ENCODE results near the gene PRRG2.

DNA sequence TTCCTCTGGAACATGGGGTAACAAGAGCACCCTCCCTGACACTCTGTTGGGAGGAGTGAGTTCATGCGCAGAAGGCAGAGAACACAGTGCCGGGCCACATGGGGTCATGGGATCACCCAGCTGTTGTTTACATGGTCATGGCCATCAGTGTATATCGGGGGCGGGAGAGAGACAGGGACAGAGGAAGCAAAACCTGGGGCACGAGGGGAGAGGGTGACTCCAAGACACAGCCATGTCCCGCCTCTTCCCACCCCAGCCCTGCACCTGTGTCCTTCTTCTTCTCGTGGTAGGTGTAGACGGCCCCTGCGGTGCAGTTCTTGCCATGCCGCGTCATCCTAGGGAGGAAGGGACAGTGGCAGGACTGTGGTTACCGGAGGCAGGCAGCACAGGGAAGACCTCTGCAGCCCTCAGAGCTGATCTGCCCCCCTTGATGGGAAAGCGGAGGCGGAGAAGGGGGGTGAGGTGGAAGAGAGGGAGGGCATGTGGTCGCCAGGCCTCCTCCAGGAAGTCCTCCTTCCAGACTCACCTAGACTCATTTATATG lies 20.7 kb upstream of the PRRG2 start:
- TF ChIP-seq, protein P1, sequence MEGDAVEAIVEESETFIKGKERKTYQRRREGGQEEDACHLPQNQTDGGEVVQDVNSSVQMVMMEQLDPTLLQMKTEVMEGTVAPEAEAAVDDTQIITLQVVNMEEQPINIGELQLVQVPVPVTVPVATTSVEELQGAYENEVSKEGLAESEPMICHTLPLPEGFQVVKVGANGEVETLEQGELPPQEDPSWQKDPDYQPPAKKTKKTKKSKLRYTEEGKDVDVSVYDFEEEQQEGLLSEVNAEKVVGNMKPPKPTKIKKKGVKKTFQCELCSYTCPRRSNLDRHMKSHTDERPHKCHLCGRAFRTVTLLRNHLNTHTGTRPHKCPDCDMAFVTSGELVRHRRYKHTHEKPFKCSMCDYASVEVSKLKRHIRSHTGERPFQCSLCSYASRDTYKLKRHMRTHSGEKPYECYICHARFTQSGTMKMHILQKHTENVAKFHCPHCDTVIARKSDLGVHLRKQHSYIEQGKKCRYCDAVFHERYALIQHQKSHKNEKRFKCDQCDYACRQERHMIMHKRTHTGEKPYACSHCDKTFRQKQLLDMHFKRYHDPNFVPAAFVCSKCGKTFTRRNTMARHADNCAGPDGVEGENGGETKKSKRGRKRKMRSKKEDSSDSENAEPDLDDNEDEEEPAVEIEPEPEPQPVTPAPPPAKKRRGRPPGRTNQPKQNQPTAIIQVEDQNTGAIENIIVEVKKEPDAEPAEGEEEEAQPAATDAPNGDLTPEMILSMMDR (IDR thresholded peaks at IDR 0.05), result no peak
- TF ChIP-seq POLR2AphosphoS5 (IDR thresholded peaks at IDR 0.05; ENCODE audit: low read depth, low read length) (no peak), SIN3A (IDR thresholded peaks at IDR 0.05; ENCODE audit: borderline replicate concordance, insufficient read depth, low read depth, low read length) (no peak)
- TF ChIP-seq, protein P2, sequence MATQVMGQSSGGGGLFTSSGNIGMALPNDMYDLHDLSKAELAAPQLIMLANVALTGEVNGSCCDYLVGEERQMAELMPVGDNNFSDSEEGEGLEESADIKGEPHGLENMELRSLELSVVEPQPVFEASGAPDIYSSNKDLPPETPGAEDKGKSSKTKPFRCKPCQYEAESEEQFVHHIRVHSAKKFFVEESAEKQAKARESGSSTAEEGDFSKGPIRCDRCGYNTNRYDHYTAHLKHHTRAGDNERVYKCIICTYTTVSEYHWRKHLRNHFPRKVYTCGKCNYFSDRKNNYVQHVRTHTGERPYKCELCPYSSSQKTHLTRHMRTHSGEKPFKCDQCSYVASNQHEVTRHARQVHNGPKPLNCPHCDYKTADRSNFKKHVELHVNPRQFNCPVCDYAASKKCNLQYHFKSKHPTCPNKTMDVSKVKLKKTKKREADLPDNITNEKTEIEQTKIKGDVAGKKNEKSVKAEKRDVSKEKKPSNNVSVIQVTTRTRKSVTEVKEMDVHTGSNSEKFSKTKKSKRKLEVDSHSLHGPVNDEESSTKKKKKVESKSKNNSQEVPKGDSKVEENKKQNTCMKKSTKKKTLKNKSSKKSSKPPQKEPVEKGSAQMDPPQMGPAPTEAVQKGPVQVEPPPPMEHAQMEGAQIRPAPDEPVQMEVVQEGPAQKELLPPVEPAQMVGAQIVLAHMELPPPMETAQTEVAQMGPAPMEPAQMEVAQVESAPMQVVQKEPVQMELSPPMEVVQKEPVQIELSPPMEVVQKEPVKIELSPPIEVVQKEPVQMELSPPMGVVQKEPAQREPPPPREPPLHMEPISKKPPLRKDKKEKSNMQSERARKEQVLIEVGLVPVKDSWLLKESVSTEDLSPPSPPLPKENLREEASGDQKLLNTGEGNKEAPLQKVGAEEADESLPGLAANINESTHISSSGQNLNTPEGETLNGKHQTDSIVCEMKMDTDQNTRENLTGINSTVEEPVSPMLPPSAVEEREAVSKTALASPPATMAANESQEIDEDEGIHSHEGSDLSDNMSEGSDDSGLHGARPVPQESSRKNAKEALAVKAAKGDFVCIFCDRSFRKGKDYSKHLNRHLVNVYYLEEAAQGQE (IDR thresholded peaks at IDR 0.05; ENCODE audit: insufficient read depth in 1 of 2, low read depth in 2 of 2, low read length in 1 of 2), result no peak
